ENCODE data around the gene SCN2B. TPM values are rescaled to one million over a fixed set of nuclear protein-coding genes. Genes with fewer than 3 reads are reported as not detected.

SCN2B gene
- total RNA-seq, 4 donors from 2014 or later, result 0.14 to 0.37 TPM; not detected in 2

DNA sequence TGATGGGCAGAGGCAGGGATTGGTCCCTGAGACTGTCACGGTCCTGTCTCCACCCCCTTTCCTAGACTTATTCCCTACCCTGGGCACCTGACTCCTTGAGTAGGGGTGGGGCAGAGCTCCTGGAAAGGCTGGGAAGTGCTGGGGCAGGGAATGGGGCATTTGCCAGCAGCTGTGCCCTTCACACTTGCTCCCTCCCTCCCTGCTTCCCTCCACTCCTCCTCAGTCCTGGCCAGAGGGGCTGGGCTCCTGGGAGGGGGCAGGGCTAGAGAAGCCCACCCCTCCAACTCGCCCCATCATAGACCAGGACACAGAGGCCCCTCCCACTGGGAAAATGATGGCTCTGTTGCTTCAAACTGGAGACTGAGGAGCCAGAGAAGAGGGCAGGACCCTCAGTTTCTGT, 11.6 kb downstream of the SCN2B start:
- WGBS, 2 donors (ENCODE audit: low coverage in 1 of 2), result 36% methylated on average over 1 of the region's 2 CpGs; no CpG with 5 or more reads in 1 of the 2 donors
- Histone ChIP-seq H3K9me3 (no peaks in the 10 kb centered on the region), H3K27ac (no peak overlapping the region), H3K4me1 (no peaks in the 10 kb centered on the region), H3K4me3 (no peak overlapping the region), H3K36me3 (no peaks in the 10 kb centered on the region), H3K27me3 (peaks cover 33% of the 10 kb centered on the region)
- no peak for TF ChIP-seq EP300 (IDR thresholded peaks at IDR 0.05; ENCODE audit: low read depth)
- intact Hi-C loops (cut with DNase I; ENCODE audit: low total_unique reads), result no loop called here
- DNase-seq, result no peak
- in situ Hi-C loops (cut with MboI; ENCODE audit: low pct_ligation_motif_present in 1 of 4, low pct_unique_long_range_greater_than_20kb in 1 of 4, low sequenced_read_pairs in 3 of 4), result no loop called here

DNA sequence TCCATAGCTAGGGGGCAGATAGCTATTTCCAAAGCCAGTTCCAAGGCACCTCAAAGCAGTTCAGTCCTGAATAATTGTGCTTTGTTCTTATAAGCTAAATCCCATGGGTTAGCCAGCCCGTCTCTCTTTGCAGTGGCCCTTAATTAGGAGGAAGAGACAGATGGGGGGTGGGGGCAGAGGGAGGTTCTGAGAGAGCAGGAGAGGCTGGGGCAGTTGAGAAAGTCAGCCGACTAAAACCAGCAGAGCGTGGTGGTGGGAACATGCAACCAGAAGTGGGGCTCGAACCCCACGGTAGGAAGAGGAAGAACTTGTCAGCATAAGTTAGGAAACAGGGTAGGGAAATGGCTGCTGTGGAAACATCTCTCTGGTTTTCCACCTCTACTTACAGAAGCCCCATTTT, 12.9 kb downstream of the SCN2B start:
- no peak for DNase-seq
- TF ChIP-seq EP300 (IDR thresholded peaks at IDR 0.05; ENCODE audit: low read depth) (no peak), POLR2A (IDR thresholded peaks at IDR 0.05) (no peak), POLR2AphosphoS5 (IDR thresholded peaks at IDR 0.05) (no peak)
- TF ChIP-seq, protein P1, sequence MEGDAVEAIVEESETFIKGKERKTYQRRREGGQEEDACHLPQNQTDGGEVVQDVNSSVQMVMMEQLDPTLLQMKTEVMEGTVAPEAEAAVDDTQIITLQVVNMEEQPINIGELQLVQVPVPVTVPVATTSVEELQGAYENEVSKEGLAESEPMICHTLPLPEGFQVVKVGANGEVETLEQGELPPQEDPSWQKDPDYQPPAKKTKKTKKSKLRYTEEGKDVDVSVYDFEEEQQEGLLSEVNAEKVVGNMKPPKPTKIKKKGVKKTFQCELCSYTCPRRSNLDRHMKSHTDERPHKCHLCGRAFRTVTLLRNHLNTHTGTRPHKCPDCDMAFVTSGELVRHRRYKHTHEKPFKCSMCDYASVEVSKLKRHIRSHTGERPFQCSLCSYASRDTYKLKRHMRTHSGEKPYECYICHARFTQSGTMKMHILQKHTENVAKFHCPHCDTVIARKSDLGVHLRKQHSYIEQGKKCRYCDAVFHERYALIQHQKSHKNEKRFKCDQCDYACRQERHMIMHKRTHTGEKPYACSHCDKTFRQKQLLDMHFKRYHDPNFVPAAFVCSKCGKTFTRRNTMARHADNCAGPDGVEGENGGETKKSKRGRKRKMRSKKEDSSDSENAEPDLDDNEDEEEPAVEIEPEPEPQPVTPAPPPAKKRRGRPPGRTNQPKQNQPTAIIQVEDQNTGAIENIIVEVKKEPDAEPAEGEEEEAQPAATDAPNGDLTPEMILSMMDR (IDR thresholded peaks at IDR 0.05), result no peak
- H3K27ac ChIP-seq, result no peak overlapping the region
- peaks cover 42% of the 10 kb centered on the region for H3K27me3 ChIP-seq
- H3K9me3 ChIP-seq, result no peaks in the 10 kb centered on the region
- H3K4me3 ChIP-seq, result no peak overlapping the region
- H3K36me3 ChIP-seq, result no peaks in the 10 kb centered on the region
- 70 to 83% methylated on average over 4 to 5 of the region's 5 CpGs for WGBS, 2 donors (ENCODE audit: low coverage in 1 of 2)
- no peaks in the 10 kb centered on the region for H3K4me1 ChIP-seq
- intact Hi-C loops (cut with DNase I; ENCODE audit: low total_unique reads), result no loop called here
- in situ Hi-C loops (cut with MboI; ENCODE audit: low pct_ligation_motif_present in 1 of 4, low pct_unique_long_range_greater_than_20kb in 1 of 4, low sequenced_read_pairs in 3 of 4), result no loop called here

DNA sequence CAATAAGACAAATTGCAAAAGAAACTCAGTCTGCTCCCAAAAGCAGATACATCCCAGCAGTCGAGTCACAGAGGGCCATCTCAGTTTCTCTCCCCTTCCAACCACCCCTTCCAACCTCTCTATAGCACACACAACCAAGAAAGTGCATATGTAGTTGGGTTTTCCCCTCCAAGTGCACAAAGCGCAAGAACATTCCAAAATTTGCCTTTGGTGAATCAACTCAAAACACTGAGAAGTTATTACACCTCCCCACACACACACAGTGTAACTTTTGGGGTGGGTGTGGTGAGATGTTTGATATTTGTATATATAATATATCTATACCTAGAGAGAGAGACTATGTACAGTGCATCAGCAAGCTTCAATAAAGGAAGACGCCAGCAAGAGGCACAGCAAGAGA, 13.6 kb downstream of the SCN2B start:
- intact Hi-C loops (cut with DNase I; ENCODE audit: low total_unique reads), result no loop called here
- DNase-seq, result no peak
- H3K4me3 ChIP-seq, result no peak overlapping the region
- 76 to 86% methylated on average over 2 to 3 of the region's 3 CpGs for WGBS, 2 donors (ENCODE audit: low coverage in 1 of 2)
- no peaks in the 10 kb centered on the region for H3K9me3 ChIP-seq
- no peak overlapping the region for H3K27ac ChIP-seq
- H3K4me1 ChIP-seq, result no peaks in the 10 kb centered on the region
- no peak for TF ChIP-seq EP300 (IDR thresholded peaks at IDR 0.05; ENCODE audit: low read depth)
- H3K36me3 ChIP-seq, result no peaks in the 10 kb centered on the region
- H3K27me3 ChIP-seq, result peaks cover 49% of the 10 kb centered on the region
- in situ Hi-C loops (cut with MboI; ENCODE audit: low pct_ligation_motif_present in 1 of 4, low pct_unique_long_range_greater_than_20kb in 1 of 4, low sequenced_read_pairs in 3 of 4), result no loop called here

DNA sequence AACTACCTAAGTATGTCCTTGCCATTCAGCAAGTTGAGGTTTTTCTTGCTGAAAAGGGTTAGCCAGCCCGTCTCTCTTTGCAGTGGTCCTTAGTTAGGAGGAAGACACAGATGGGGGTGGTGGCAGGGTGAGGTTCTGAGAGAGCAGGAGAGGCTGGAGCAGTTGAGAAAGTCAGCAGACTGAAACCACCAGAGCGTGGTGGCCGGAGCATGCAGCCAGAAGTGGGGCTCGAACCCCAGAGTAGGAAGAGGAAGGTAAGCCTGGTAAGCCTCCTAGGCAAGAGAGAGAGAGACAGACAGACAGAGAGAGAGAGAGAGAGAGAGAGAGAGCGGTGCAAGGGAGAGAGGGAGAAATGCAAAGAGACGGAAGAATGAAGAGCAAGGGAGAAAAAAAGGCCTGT, 14.7 kb downstream of the SCN2B start:
- Histone ChIP-seq H3K27ac (no peak overlapping the region), H3K27me3 (peaks cover 60% of the 10 kb centered on the region), H3K4me3 (no peak overlapping the region), H3K36me3 (no peaks in the 10 kb centered on the region), H3K4me1 (peaks cover 0 to 3% (median 0%) of the 10 kb centered on the region in 4 donors), H3K9me3 (no peaks in the 10 kb centered on the region)
- WGBS, 2 donors (ENCODE audit: low coverage in 1 of 2), result 66 to 80% methylated on average over 1 to 6 of the region's 6 CpGs
- in situ Hi-C loops (cut with MboI; ENCODE audit: low pct_ligation_motif_present in 1 of 4, low pct_unique_long_range_greater_than_20kb in 1 of 4, low sequenced_read_pairs in 3 of 4), result no loop called here
- no peak for TF ChIP-seq EP300 (IDR thresholded peaks at IDR 0.05; ENCODE audit: low read depth)
- no peak for TF ChIP-seq POLR2A (IDR thresholded peaks at IDR 0.05)
- TF ChIP-seq, protein P1 (IDR thresholded peaks at IDR 0.05), result no peak
- no peak for TF ChIP-seq POLR2AphosphoS5 (IDR thresholded peaks at IDR 0.05)
- intact Hi-C loops (cut with DNase I; ENCODE audit: low total_unique reads), result no loop called here
- no peak for DNase-seq

DNA sequence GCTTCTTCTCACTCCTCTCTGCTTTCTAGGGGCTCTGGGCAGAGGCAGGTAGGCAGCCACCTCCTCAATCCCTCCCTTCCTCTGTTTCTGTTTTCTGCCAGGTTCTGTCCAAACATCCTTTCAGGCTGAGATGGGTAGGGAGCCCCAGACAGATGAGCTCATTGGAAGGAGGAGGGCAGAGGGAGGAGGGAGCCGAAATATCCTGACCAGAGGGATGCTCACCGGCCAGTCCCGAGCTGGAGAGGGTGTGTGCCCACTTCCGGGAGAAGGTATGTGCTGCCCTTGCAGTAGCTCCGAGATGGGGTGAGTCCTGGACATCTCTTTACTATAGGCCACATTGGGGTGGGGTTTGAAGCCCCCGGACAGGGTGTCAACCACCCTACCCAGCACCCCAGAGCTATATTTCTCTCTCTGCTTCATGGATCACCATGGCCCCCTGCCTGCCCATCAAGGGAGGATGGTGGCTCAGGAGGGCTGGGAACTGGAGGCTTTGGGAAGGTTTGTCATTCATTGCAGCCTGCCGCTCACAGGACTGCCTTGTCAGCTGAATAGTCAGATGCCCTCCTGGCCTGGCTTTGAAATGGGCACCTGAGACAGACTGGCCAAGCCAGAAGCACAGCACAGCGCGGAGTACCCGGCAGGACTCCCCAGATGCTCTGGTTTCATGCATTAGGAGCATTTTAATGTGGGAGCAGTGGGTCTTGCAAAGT, 19.1 kb downstream of the SCN2B start:
- H3K9me3 ChIP-seq, result no peaks in the 10 kb centered on the region
- H3K4me3 ChIP-seq, result no peak overlapping the region
- no peaks in the 10 kb centered on the region for H3K36me3 ChIP-seq
- intact Hi-C loops (cut with DNase I; ENCODE audit: low total_unique reads), result no loop called here
- peaks cover 0 to 23% (median 11%) of the 10 kb centered on the region in 4 donors for H3K4me1 ChIP-seq
- WGBS, 2 donors (ENCODE audit: low coverage in 1 of 2), result 42% methylated on average over 10 of the region's 10 CpGs; no CpG with 5 or more reads in 1 of the 2 donors
- in situ Hi-C loops (cut with MboI; ENCODE audit: low pct_ligation_motif_present in 1 of 4, low pct_unique_long_range_greater_than_20kb in 1 of 4, low sequenced_read_pairs in 3 of 4), result no loop called here
- H3K27ac ChIP-seq, result no peak overlapping the region
- TF ChIP-seq, protein P1 (IDR thresholded peaks at IDR 0.05), result no peak
- TF ChIP-seq POLR2AphosphoS5 (IDR thresholded peaks at IDR 0.05), result no peak
- no peak for TF ChIP-seq POLR2A (IDR thresholded peaks at IDR 0.05)
- no peak for TF ChIP-seq EP300 (IDR thresholded peaks at IDR 0.05; ENCODE audit: low read depth)
- no peak for DNase-seq
- peaks cover 90% of the 10 kb centered on the region for H3K27me3 ChIP-seq

Data from transverse colon (tissue), 4 donors.